Activated CD4-positive, CD25-positive, alpha-beta regulatory T cell treated with anti-CD3 and anti-CD28 coated beads, Interleukin-2, amount 50 U/mL, for 24 hours (primary cell): ENCODE results near the gene GNL1.
A peak's percentile ranks its signal among the peaks of the same experiment; 100 is the strongest.

Experiments used
- ATAC-seq, 2 donors: fragments of 150-1000 bp; cut with Tn5 transposase; one replicate each; pipeline ENCODE4 v1.10.0; 2021; ENCODE audit warnings: mild to moderate bottlenecking in 1 of 2, moderate library complexity in 1 of 2

GNL1 gene, protein sequence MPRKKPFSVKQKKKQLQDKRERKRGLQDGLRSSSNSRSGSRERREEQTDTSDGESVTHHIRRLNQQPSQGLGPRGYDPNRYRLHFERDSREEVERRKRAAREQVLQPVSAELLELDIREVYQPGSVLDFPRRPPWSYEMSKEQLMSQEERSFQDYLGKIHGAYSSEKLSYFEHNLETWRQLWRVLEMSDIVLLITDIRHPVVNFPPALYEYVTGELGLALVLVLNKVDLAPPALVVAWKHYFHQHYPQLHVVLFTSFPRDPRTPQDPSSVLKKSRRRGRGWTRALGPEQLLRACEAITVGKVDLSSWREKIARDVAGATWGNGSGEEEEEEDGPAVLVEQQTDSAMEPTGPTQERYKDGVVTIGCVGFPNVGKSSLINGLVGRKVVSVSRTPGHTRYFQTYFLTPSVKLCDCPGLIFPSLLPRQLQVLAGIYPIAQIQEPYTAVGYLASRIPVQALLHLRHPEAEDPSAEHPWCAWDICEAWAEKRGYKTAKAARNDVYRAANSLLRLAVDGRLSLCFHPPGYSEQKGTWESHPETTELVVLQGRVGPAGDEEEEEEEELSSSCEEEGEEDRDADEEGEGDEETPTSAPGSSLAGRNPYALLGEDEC

DNA sequence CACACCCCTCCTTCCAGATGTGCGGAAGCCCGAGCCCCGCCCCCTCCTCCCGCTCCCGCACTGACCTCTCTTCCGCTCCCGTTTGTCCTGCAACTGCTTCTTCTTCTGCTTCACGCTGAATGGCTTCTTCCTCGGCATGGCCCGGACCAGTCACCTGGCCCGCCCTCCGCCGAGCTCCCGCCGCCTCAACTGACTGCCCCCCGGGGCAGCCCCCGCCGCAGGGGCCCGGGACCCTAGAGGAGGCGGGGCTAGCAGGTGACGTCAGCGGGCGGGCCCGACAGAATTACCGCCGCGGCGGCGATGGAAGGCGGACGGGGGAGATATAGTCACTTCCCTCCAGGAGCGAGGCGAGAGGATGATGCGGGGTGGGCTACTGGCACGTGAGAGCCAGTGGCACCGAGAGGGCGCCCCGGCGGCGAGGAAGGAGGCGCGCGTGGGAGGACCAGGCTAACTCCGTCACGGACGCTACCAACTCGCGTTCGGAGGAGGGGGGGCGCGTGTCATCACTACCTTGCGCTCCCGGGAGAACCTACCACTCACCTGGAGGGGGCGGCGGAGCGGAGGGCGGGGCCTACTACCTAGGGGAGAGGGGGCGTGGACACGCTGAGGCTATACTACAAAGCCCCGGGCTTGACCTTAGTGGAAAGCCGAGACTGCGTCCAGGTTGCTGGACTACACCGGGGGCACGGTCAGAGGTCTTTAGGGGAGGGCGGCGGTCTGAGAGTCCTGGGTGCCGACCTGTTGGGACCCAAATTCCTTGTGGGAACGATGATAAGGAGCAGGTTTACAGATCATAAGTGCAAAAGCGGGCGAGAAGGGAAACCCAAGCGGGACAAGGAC lies at the start of gene GNL1:
Gene GNL1, minus strand, starts transcription at position 424 of the 840 bp plus-strand sequence. Its CDS starts 286 bp downstream, at position 138.
- peak; percentile 89 to 93 for ATAC-seq

- no peak for ATAC-seq
Measured at GRCh38 chr6:30603961-30604360, 47.7 kb upstream of the GNL1 start.

DNA sequence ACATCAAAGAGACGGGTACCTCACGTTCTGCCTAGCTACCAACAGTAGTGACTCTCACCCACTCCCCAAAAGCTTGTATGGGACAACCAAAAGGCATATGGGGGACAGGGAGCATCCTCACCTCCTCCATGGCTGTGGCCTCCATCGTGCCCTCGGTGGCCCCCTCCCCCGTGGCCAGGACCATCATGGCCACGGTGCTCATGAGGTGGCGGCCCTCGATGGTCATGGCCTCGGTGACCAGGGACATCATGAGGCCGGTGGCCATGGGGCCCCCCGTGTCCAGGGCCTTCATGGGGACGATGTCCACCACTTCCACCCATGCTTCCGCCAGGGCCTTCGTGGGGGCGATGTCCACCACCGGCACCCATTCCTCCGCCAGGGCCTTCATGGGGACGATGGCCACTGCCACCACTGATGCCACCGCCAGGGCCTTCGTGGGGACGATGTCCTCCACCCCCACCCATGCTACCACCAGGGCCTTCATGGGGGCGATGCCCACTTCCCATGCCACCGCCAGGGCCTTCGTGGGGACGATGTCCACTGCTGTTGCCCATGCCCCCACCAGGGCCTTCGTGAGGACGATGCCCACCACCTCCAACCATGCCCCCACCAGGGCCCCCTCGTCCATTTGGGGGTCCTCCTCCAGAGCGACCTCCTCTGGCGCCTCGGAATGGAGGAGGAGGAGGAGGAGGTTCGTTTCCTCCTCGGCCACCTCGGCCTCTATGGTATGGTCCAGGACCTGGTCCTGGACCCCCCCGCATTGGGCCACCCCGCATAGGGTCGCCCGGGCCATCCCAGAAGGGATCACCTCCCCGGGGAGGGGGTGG lies 45.7 kb upstream of the GNL1 start:
- ATAC-seq, result no peak

GRCh38 chr6:30601436-30601814 lies 45.1 kb upstream of the GNL1 start:
- no peak for ATAC-seq

- no peak for ATAC-seq
Measured at GRCh38 chr6:30600451-30600961, 44.2 kb upstream of the GNL1 start.

DNA sequence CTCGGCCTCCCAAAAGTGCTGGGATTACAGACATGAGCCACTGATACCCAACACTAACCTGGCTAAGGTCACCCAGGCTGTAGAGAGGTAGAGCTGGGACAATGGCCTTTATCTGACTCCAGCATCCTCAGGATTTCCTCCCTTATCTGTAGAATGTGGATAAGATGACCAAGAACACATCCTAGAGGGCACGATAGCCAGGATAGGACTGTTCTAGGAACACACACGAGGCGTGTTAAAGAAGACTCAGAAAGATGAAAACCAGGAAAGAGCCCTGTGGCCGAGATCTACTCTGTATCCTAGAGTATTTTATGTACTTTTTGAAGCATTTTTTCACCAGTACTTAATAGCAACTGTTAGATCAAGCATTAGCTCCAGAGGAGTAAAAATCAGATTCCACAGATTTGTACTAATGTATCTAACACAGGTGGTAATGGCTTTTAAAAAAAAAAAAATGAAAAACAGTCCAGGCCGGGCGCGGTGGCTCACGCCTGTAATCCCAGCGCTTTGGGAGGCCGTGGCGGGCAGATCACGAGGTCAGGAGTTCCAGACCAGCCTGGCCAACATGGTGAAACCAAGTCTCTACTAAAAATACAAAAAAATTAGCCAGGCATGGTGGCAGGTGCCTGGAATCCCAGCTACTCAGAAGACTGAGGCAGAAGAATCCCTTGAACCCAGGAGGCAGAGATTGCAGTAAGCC lies 43.5 kb upstream of the GNL1 start:
- ATAC-seq, result no peak

DNA sequence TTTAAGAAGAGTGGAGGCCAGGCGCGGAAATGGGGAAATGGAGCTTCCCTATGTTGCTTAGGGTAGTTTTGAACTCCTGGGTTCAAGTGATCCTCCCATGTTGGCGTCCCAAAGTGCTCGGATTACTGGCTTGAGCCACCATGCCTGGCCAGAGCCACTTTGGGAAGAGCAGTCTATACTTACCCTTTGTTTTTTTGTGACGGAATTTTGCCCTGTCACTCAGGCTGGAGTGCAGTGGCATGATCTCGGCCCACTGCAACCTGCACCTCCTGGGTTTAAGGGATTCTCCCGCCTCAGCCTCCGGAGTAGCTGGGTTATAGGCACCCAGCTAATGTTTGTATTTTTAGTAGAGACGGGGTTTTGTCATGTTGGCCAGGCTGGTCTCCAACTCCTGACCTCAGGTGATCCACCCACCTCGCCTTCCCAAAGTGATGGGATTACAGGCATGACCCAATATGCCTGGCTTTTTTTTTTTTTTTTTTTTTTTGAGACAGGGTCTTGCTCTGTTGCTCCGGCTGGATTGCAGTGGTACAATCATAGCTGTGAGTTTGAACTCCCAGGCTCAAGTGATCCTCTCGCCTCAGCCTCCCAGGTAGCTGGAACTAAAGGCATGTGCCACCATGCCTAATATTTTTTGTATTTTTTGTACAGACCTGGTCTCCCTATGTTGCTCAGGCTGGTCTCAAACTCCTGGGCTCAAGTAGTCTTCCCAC lies 42.8 kb upstream of the GNL1 start:
- ATAC-seq, result no peak

DNA sequence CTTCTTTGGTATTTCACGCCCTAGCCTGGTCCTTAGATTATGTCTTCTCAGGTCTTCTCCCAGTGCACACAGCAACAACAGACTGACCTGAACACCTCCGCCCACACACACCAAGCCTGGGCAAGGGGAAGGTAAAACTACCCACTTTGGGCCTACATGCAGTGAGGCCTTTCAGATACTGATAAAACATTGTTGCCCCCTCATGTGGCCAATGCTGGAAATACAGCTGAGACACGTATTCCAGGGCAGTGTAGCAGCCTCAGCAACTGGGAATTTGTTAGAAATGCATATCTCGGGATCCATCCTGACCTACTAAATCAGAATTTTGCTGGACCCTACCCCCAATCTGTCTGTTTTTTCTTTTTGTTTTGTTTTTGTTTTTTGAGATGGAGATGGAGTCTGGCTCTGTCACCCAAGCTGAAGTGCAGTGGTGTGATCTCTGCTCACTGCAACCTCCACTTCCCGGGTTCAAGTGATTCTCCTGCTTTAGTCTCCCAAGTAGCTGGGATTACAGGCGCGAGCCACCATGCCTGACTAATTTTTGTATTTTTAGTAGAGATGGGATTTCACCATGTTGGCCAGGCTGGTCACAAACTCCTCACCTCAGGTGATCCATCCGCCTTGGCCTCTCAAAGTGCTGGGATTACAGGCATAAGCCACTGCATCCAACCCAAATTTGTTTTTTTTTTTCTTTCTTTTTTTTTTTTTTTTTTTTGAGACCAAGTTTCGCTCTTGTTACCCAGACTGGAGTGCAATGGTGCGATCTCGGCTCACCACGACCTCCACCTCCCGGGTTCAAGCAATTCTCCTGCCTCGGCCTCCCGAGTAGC lies 41.2 kb upstream of the GNL1 start:
- peak; percentile 76 to 81 for ATAC-seq

DNA sequence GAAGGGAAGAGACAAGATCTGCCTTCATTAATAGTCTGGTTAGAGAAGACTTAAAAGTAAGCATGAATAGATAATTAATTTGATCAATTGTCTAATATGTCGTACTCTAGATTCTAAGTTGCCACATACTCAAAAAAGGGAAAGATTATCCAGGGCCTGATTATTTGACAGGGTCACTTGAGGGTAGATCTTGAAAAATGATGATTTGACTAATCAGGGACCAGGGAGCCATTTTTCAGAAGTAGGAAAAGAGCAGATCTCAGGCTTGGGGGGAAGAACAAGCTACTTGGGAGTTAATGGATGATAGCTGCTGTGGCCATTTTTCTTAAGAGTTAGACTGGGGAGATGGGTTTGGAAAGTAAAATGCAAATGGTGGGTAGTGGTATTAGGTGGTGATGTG lies 36.0 kb upstream of the GNL1 start:
- no peak for ATAC-seq

DNA sequence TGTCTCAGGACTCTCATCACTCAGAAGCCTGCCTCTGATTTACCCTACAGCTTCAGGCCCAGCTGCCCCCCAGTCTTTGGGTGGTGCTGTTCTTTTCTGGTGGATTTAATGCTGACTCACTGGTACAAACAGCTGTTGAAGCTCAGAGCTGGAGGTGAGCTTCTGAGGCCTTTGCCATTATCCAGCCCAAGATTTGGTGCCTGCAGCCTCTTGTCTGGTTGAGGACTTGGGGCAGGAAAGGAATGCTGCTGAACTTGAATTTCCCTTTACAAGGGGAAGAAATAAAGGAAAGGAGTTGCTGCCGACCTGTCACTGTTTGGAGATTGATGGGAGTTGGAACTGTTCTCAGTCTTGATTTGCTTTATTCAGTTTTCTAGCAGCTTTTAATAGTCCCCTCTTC lies 34.7 kb upstream of the GNL1 start:
- peak in 1 of 2 donors; percentile 18 for ATAC-seq

GRCh38 chr6:30590509-30590908 lies 34.2 kb upstream of the GNL1 start:
- peak in 1 of 2 donors; percentile 34 for ATAC-seq

- no peak for ATAC-seq
Measured at GRCh38 chr6:30589754-30590358, 33.6 kb upstream of the GNL1 start.

DNA sequence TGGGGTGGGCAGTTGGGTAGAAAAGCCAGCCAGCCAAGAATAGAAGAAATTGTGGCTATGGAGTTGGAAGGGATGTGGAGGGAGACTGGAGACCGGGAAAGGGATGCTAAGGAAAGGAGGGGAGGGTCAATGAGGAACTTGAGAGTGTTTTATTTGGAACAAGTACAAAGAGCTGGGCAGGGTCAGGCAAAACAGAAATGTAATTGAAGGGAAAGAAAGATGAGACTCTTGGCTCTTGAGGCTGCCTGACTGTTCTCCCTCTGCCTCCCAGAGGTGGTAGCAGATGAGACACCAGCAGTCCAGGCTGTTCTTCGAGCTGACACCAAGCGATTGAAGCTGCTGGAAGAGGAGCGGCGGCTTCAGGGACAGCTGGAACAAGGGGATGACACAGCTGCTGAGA lies 27.6 kb upstream of the GNL1 start:
- ATAC-seq, result no peak

DNA sequence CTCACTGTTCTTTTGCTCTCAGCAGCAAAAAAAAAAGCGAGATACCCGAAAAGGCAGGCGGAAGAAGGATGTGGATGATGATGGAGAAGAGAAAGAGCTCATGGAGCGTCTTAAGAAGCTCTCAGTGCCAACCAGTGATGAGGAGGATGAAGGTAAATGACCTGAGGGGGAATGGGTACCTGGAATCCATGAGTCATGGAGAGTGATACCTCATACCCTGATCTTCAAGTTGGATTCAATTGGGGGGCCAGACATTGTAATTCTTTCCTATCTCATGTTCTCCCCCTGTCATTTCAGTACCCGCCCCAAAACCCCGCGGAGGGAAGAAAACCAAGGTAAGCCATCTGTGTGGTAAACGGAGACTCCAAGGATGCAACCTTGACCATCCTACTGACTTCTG lies 21.8 kb upstream of the GNL1 start:
- ATAC-seq, result no peak

GRCh38 chr6:30573113-30573512 lies 16.8 kb upstream of the GNL1 start:
- no peak for ATAC-seq

DNA sequence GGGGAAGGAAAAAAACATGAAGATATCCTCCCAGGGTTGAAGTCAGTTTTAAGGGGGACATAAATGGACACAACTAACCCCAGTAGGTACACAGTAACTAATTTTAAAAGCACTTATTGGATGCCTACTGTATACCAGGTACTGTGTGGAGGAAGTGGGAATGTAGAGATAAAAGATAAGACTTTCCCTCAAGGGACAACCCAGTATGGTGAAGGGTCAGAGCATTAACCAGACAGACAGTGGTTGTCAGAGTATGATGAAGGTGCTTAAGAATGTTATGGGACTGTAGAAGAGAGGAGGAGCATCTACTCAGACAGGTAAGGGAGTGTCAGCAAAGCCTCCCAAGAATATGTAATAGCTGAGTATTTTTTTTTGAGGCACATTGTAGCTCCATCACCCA lies 15.9 kb upstream of the GNL1 start:
- no peak for ATAC-seq

DNA sequence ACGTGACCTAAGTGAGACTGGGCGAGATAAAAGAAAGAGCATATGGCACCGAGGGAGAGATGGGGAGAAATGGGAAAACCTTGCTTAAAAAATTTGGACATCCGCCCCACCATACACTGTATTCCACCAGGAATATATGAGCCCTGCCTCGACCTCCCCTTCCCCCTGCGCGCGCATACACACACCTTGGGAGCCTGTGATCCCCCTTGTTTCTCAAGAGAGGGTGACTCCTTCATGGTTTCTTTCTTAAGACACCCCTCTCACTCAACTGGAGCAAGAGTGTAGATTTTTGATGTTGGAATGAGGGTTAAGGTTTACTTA lies 15.4 kb upstream of the GNL1 start:
- no peak for ATAC-seq

- peak; percentile 92 to 93 for ATAC-seq
Measured at GRCh38 chr6:30571075-30571761, 14.9 kb upstream of the GNL1 start, which contains the start of gene ABCF1. Gene ABCF1, plus strand, starts transcription at chr6:30571442. Its CDS starts 46 bp downstream, at chr6:30571488.

DNA sequence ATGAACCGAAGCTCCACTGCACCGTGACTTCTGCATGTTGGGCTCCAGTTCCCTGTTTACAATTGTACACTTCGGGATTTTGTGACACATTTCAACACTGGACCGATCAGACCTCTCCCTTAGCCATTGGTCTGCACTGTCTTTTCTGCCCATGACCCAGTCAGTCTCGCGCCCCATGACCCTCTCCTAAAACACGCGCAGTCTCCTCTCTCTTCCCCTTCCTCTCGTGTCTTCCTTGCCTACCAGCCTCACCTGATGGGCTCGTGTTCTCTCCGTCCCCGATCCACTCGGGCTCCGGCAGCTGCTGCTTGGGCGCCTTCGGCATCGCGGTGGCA lies 14.4 kb upstream of the GNL1 start:
- peak; percentile 2 to 4 for ATAC-seq
